Epithelial cell of esophagus (primary cell): Measurements from ENCODE around the gene GPD1.

Experiments
- DNase-seq: peaks from one replicate; pipeline ENCODE4 v3.0.0; 2010; ENCODE audit warnings: low read depth
- H3K4me3 ChIP-seq: 2 replicates; pipeline ENCODE4 v1.5.1; 2011; ENCODE audit warnings: mild to moderate bottlenecking, low read length, control low read depth
- TF ChIP-seq, protein P1 (sequence below): IDR thresholded peaks from 2 replicates; pipeline ENCODE4 v1.5.1; 2011; ENCODE audit warnings: low read depth, mild to moderate bottlenecking, low read length, control low read depth, inconsistent platforms; ENCODE audit not compliant: insufficient read depth; ENCODE audit errors: missing control alignments

GPD1 gene

GRCh38 chr12:50074936-50075807, 28.6 kb upstream of the GPD1 start:
- peak; percentile 74 for DNase-seq
- TF ChIP-seq, protein P1, sequence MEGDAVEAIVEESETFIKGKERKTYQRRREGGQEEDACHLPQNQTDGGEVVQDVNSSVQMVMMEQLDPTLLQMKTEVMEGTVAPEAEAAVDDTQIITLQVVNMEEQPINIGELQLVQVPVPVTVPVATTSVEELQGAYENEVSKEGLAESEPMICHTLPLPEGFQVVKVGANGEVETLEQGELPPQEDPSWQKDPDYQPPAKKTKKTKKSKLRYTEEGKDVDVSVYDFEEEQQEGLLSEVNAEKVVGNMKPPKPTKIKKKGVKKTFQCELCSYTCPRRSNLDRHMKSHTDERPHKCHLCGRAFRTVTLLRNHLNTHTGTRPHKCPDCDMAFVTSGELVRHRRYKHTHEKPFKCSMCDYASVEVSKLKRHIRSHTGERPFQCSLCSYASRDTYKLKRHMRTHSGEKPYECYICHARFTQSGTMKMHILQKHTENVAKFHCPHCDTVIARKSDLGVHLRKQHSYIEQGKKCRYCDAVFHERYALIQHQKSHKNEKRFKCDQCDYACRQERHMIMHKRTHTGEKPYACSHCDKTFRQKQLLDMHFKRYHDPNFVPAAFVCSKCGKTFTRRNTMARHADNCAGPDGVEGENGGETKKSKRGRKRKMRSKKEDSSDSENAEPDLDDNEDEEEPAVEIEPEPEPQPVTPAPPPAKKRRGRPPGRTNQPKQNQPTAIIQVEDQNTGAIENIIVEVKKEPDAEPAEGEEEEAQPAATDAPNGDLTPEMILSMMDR = peak; percentile 90
- H3K4me3 ChIP-seq = no peak overlapping the region

DNA sequence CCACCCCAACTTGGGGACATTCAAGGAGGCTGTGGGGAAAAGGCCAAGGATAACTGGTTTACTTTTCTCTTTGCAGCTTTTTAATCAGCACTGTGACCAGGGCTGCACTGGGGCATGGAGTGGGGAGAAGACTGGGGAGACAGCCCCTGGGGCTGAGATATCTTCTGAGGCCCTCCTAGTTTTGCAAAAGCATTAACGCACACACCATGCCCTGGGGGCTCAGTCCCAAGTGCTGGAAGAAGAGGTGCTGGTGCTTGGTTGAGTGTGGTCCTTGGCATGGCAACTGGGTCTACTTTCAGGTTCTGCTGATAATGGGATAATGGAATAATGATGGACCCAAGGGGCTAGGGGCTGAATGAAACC, 28.0 kb upstream of the GPD1 start:
- TF ChIP-seq, protein P1 = no peak
- H3K4me3 ChIP-seq = no peak overlapping the region

GRCh38 chr12:50077099-50077498, 26.7 kb upstream of the GPD1 start:
- TF ChIP-seq, protein P1 = no peak
- DNase-seq = no peak
- no peak overlapping the region for H3K4me3 ChIP-seq

More for the DNA sequence above, 28.0 kb upstream of the GPD1 start:
- no peak for DNase-seq

DNA sequence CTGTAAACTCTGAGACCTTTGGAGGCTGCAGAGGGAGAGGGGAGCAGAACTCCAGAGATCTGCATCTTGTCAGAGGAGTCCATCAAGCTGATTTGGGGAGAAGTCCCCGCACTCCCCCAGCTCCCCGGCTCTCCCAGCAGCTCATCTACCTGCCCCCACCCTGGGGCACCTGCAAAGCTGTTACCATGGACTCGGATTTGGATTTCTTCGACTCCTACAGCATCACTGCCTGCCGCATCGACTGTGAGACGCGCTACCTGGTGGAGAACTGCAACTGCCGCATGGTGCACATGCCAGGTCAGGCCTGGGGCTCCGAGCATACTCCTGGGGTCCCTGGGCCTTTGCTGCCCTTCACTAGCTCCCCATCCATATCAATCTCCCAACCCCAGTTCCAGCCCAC, 25.5 kb upstream of the GPD1 start:
- TF ChIP-seq, protein P1 = no peak
- H3K4me3 ChIP-seq = no peak overlapping the region
- DNase-seq = no peak

- no peak overlapping the region for H3K4me3 ChIP-seq
- no peak for DNase-seq
- TF ChIP-seq, protein P1 = no peak
Measured at GRCh38 chr12:50079771-50080170, 24.0 kb upstream of the GPD1 start.

DNA sequence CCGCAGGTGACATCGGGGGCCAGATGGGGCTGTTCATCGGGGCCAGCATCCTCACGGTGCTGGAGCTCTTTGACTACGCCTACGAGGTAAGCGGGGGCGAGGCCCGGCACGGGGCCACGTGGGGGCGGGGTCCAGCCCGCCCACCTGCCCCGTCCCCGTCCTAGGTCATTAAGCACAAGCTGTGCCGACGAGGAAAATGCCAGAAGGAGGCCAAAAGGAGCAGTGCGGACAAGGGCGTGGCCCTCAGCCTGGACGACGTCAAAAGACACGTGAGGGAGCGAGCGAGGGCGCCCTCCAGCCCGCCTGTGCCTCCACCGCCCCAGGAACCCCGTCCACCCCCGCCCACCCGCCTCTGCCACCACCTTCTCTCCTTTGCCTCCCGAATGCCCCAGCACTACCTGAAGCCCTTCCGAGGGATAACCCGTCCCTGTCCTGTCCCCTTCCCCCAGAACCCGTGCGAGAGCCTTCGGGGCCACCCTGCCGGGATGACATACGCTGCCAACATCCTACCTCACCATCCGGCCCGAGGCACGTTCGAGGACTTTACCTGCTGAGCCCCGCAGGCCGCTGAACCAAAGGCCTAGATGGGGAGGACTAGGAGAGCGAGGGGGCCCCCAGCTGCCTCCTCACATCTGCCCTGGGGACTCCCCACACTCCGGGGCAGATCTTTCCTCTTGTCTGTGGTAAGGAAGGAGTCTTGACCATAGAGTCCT, 22.6 kb upstream of the GPD1 start:
- no peak overlapping the region for H3K4me3 ChIP-seq
- no peak for DNase-seq
- TF ChIP-seq, protein P1 = no peak
